ENCODE data around the gene IGFN1.

IGFN1 gene

GRCh38 chr1:201143726-201144635 is 46.6 kb upstream of the IGFN1 start:
- peaks cover 26% of the 10 kb centered on the region for H3K4me1 Mint-ChIP-seq
- TF ChIP-seq CTCF (IDR thresholded peaks at IDR 0.05; ENCODE audit: unreplicated experiment in 3 of 3), result no peak
- H3K27ac Mint-ChIP-seq, result no peak overlapping the region
- peaks cover 76% of the 10 kb centered on the region for H3K36me3 Mint-ChIP-seq (ENCODE audit: low read depth)
- H3K4me3 Mint-ChIP-seq, result no peak overlapping the region
- no peaks in the 10 kb centered on the region for H3K9me3 Mint-ChIP-seq
- H3K27me3 Mint-ChIP-seq (ENCODE audit: low read depth), result no peaks in the 10 kb centered on the region

DNA sequence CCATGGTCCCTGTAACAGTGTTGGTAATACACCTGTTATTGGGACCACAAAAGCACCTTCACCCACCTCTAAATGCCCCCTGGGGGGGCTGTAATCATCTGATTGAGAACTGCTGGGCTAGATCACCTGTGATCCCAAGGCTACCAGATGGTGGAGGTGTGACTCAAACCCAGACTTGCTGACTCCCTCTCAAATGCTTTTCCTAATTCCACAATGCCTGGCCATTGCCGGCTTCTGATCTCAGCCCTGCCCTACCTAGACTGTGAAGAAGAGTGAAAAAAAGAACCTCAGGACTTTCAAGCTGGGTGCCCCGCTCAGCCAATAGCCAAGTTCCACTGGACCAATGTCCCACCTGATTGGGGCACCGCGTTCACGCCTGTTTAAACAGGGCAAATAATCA is 45.9 kb upstream of the IGFN1 start:
- Mint-ChIP-seq H3K36me3 (ENCODE audit: low read depth) (peaks cover 83% of the 10 kb centered on the region), H3K4me1 (peaks cover 23% of the 10 kb centered on the region), H3K27me3 (ENCODE audit: low read depth) (no peaks in the 10 kb centered on the region), H3K27ac (no peak overlapping the region), H3K9me3 (no peaks in the 10 kb centered on the region), H3K4me3 (no peak overlapping the region)
- TF ChIP-seq CTCF (IDR thresholded peaks at IDR 0.05; ENCODE audit: unreplicated experiment in 3 of 3), result no peak

- TF ChIP-seq CTCF (IDR thresholded peaks at IDR 0.05; ENCODE audit: unreplicated experiment in 3 of 3), result no peak
These were observed 45.5 kb upstream of the IGFN1 start for GRCh38 chr1:201145132-201145531.

GRCh38 chr1:201145816-201146215 is 44.8 kb upstream of the IGFN1 start:
- peaks cover 17% of the 10 kb centered on the region for H3K4me1 Mint-ChIP-seq

More at GRCh38 chr1:201145132-201145531, 45.5 kb upstream of the IGFN1 start:
- H3K9me3 Mint-ChIP-seq, result no peaks in the 10 kb centered on the region
- peaks cover 84% of the 10 kb centered on the region for H3K36me3 Mint-ChIP-seq (ENCODE audit: low read depth)
- no peak overlapping the region for H3K27ac Mint-ChIP-seq
- peaks cover 19% of the 10 kb centered on the region for H3K4me1 Mint-ChIP-seq
- no peaks in the 10 kb centered on the region for H3K27me3 Mint-ChIP-seq (ENCODE audit: low read depth)
- H3K4me3 Mint-ChIP-seq, result no peak overlapping the region

DNA sequence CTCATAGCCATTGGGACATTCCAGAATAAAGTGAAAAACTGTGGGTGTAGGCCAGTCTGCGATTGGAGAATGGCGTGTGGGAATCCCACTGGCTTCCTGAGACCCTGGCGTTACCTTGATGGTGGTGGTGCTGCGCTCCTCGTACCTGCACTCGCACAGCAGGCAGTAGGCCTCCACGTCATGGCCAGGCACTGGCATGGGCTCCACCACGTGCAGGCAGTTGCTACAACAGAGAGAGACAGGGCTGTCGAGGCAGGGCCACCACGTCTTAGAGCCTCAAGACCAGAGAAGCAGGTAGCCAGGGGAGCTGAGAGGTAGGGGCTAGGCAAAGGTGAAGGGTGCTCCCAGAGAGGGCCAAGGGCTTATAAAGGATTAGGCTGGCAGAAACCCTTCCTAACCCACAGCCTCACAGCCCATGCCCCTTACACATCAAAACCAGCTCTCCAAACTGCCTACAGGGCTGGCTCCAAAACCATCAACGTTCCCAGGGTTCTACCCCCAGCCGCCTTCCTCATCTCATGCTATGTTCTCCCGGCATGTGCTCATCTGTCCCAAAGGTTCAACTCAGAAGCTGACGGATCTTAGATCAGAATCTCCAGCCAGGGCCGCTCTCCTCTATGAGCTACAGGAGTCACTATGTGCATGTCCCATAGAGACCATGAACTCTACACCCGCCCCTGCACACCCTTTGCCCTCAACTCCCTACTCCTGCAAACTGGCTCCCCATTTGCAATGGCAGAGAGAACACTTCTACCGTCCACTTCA is 43.8 kb upstream of the IGFN1 start:
- no peak overlapping the region for H3K4me3 Mint-ChIP-seq
- no peaks in the 10 kb centered on the region for H3K9me3 Mint-ChIP-seq
- peaks cover 84% of the 10 kb centered on the region for H3K36me3 Mint-ChIP-seq (ENCODE audit: low read depth)
- H3K27ac Mint-ChIP-seq, result no peak overlapping the region
- H3K27me3 Mint-ChIP-seq (ENCODE audit: low read depth), result no peaks in the 10 kb centered on the region
- TF ChIP-seq CTCF (IDR thresholded peaks at IDR 0.05; ENCODE audit: unreplicated experiment in 3 of 3), result no peak
- peaks cover 17% of the 10 kb centered on the region for H3K4me1 Mint-ChIP-seq

More at GRCh38 chr1:201145816-201146215, 44.8 kb upstream of the IGFN1 start:
- no peak for TF ChIP-seq CTCF (IDR thresholded peaks at IDR 0.05; ENCODE audit: unreplicated experiment in 3 of 3)
- Mint-ChIP-seq H3K4me3 (no peak overlapping the region), H3K27me3 (ENCODE audit: low read depth) (no peaks in the 10 kb centered on the region), H3K9me3 (no peaks in the 10 kb centered on the region), H3K27ac (no peak overlapping the region), H3K36me3 (ENCODE audit: low read depth) (peaks cover 84% of the 10 kb centered on the region)

Data from nephron (organoid).